Neural cell (in vitro differentiated cells): ENCODE measurements around the gene NRROS.

ENCODE experiments used
- CTCF ChIP-seq: fragments of 450-650 bp; IDR thresholded peaks from 2 replicates; pipeline ENCODE4 v1.5.1; 2014; ENCODE audit warnings: antibody characterized with exemption, mild to moderate bottlenecking, moderate library complexity; ENCODE audit not compliant: poor library complexity, severe bottlenecking
- EP300 ChIP-seq: fragments of 450-650 bp; conservative IDR thresholded peaks from 2 replicates; pipeline ENCODE4 v1.6.1; 2014; ENCODE audit warnings: antibody characterized with exemption, mild to moderate bottlenecking, moderate library complexity; ENCODE audit not compliant: poor library complexity, severe bottlenecking
- EZH2 ChIP-seq: fragments of 200-600, 300-800 bp; shearing (Covaris generic), sonication (generic); IDR thresholded peaks from 2 replicates; pipeline ENCODE4 v1.6.1; 2014; ENCODE audit warnings: antibody characterized with exemption, low read length, borderline replicate concordance, mild to moderate bottlenecking; ENCODE audit not compliant: insufficient read depth, poor library complexity, severe bottlenecking
- POLR2AphosphoS5 ChIP-seq: IDR thresholded peaks from 2 replicates; pipeline ENCODE4 v1.6.1; 2012
- REST ChIP-seq: IDR thresholded peaks from 2 replicates; pipeline ENCODE4 v1.6.1; 2012; ENCODE audit warnings: borderline replicate concordance

GRCh38 chr3:196706731-196707130 is 67.2 kb downstream of the NRROS start:
- TF ChIP-seq CTCF (no peak), REST (no peak), EZH2 (no peak), POLR2AphosphoS5 (no peak), EP300 (no peak)
